Stimulated activated naive B cell treated with anti-CD40 and anti-IgM and Interleukin-4, amounts not matched to agents 10 μg/mL and 1 μg/mL and 100 μg/mL, for 72 hours (primary cell): ENCODE results near the gene BMPR1B.

Experiments
- ATAC-seq, 2 donors: fragments of 150-1000 bp; cut with Tn5 transposase; replicated peaks; 2 replicates each; pipeline ENCODE4 v1.10.0; 2021; ENCODE audit warnings: moderate library complexity in 1 of 2
- DNase-seq: peaks from one replicate; pipeline ENCODE4 v3.0.0; 2021
- H3K27ac Mint-ChIP-seq: one replicate; pipeline ENCODE4 v1.8.0; 2022; ENCODE audit warnings: mild to moderate bottlenecking, mixed read lengths
- H3K27me3 Mint-ChIP-seq, 2 donors: one replicate each; pipeline ENCODE4 v1.8.0; 2022; ENCODE audit warnings: mixed read lengths in 2 of 2
- H3K36me3 Mint-ChIP-seq, 2 donors: one replicate each; pipeline ENCODE4 v1.8.0; 2022; ENCODE audit warnings: mixed read lengths in 2 of 2, mild to moderate bottlenecking in 1 of 2
- H3K4me1 Mint-ChIP-seq, 2 donors: one replicate each; pipeline ENCODE4 v1.8.0; 2022; ENCODE audit warnings: mixed read lengths in 2 of 2, mild to moderate bottlenecking in 1 of 2
- H3K4me3 Mint-ChIP-seq, 2 donors: one replicate each; pipeline ENCODE4 v1.8.0; 2022; ENCODE audit warnings: mild to moderate bottlenecking in 2 of 2, mixed read lengths in 2 of 2, moderate library complexity in 1 of 2
- H3K9me3 Mint-ChIP-seq, 2 donors: one replicate each; pipeline ENCODE4 v1.8.0; 2022; ENCODE audit warnings: mixed read lengths in 2 of 2, mild to moderate bottlenecking in 1 of 2

BMPR1B gene

GRCh38 chr4:95183656-95184408 lies 426.1 kb downstream of the BMPR1B start:
- no peak overlapping the region for H3K27ac Mint-ChIP-seq
- H3K9me3 Mint-ChIP-seq = no peaks in the 10 kb centered on the region
- peaks cover 4 to 7% of the 10 kb centered on the region in 2 donors for H3K27me3 Mint-ChIP-seq
- H3K4me3 Mint-ChIP-seq = no peak overlapping the region
- no peak for ATAC-seq
- H3K36me3 Mint-ChIP-seq = no peaks in the 10 kb centered on the region
- DNase-seq = no peak
- H3K4me1 Mint-ChIP-seq = no peaks in the 10 kb centered on the region

- Mint-ChIP-seq H3K27ac (no peak overlapping the region), H3K4me3 (no peak overlapping the region), H3K9me3 (peaks cover 0 to 2% of the 10 kb centered on the region in 2 donors), H3K27me3 (peaks cover 0 to under 1% of the 10 kb centered on the region in 2 donors), H3K4me1 (no peaks in the 10 kb centered on the region), H3K36me3 (no peaks in the 10 kb centered on the region)
- ATAC-seq (no peak), DNase-seq (no peak)
These were observed 428.9 kb downstream of the BMPR1B start for GRCh38 chr4:95186666-95187065.

GRCh38 chr4:95188701-95189370 lies 431.1 kb downstream of the BMPR1B start:
- H3K27ac Mint-ChIP-seq = no peak overlapping the region
- peaks cover 0 to 3% of the 10 kb centered on the region in 2 donors for H3K27me3 Mint-ChIP-seq
- H3K4me1 Mint-ChIP-seq = no peaks in the 10 kb centered on the region
- peaks cover 6 to 7% of the 10 kb centered on the region in 2 donors for H3K9me3 Mint-ChIP-seq
- no peaks in the 10 kb centered on the region for H3K36me3 Mint-ChIP-seq
- no peak for DNase-seq
- no peak overlapping the region for H3K4me3 Mint-ChIP-seq
- ATAC-seq = no peak

- Mint-ChIP-seq H3K4me1 (no peaks in the 10 kb centered on the region), H3K4me3 (no peak overlapping the region), H3K27me3 (peaks cover 0 to 6% of the 10 kb centered on the region in 2 donors), H3K27ac (no peak overlapping the region), H3K9me3 (peaks cover 6 to 7% of the 10 kb centered on the region in 2 donors), H3K36me3 (no peaks in the 10 kb centered on the region)
- ATAC-seq (peak in 1 of 2 donors; percentile 14), DNase-seq (no peak)
These were observed 433.1 kb downstream of the BMPR1B start for GRCh38 chr4:95190751-95191436.

GRCh38 chr4:95191537-95191936 lies 433.8 kb downstream of the BMPR1B start:
- peaks cover 0 to 6% of the 10 kb centered on the region in 2 donors for H3K27me3 Mint-ChIP-seq
- no peak overlapping the region for H3K27ac Mint-ChIP-seq
- DNase-seq (no peak), ATAC-seq (no peak)
- H3K9me3 Mint-ChIP-seq = peaks cover 6 to 7% of the 10 kb centered on the region in 2 donors
- no peaks in the 10 kb centered on the region for H3K4me1 Mint-ChIP-seq
- H3K36me3 Mint-ChIP-seq = no peaks in the 10 kb centered on the region
- no peak overlapping the region for H3K4me3 Mint-ChIP-seq

- Mint-ChIP-seq H3K4me1 (no peaks in the 10 kb centered on the region), H3K27me3 (peaks cover 0 to 6% of the 10 kb centered on the region in 2 donors), H3K36me3 (no peaks in the 10 kb centered on the region), H3K9me3 (peaks cover 6 to 7% of the 10 kb centered on the region in 2 donors), H3K4me3 (no peak overlapping the region), H3K27ac (no peak overlapping the region)
- DNase-seq (no peak), ATAC-seq (no peak)
These were observed 435.9 kb downstream of the BMPR1B start for GRCh38 chr4:95193391-95194224.

GRCh38 chr4:95197353-95197752 lies 439.6 kb downstream of the BMPR1B start:
- no peak overlapping the region for H3K4me3 Mint-ChIP-seq
- H3K9me3 Mint-ChIP-seq = peaks cover 3 to 4% of the 10 kb centered on the region in 2 donors
- H3K4me1 Mint-ChIP-seq = no peaks in the 10 kb centered on the region
- ATAC-seq (no peak), DNase-seq (no peak)
- H3K36me3 Mint-ChIP-seq = no peaks in the 10 kb centered on the region
- no peak overlapping the region for H3K27ac Mint-ChIP-seq
- H3K27me3 Mint-ChIP-seq = peaks cover 0 to 6% of the 10 kb centered on the region in 2 donors

GRCh38 chr4:95198961-95199360 lies 441.2 kb downstream of the BMPR1B start:
- Mint-ChIP-seq H3K4me3 (no peak overlapping the region), H3K4me1 (no peaks in the 10 kb centered on the region), H3K36me3 (no peaks in the 10 kb centered on the region), H3K9me3 (no peaks in the 10 kb centered on the region), H3K27me3 (peaks cover 0 to 1% of the 10 kb centered on the region in 2 donors), H3K27ac (no peak overlapping the region)
- no peak for ATAC-seq
- DNase-seq = no peak

GRCh38 chr4:95204267-95204844 lies 446.6 kb downstream of the BMPR1B start:
- DNase-seq (no peak), ATAC-seq (no peak)
- Mint-ChIP-seq H3K9me3 (no peaks in the 10 kb centered on the region), H3K4me3 (no peak overlapping the region), H3K27me3 (no peaks in the 10 kb centered on the region), H3K36me3 (no peaks in the 10 kb centered on the region), H3K27ac (no peak overlapping the region), H3K4me1 (no peaks in the 10 kb centered on the region)

- no peak overlapping the region for H3K4me3 Mint-ChIP-seq
- H3K4me1 Mint-ChIP-seq = no peaks in the 10 kb centered on the region
- no peaks in the 10 kb centered on the region for H3K9me3 Mint-ChIP-seq
- no peaks in the 10 kb centered on the region for H3K36me3 Mint-ChIP-seq
- H3K27ac Mint-ChIP-seq = no peak overlapping the region
- DNase-seq (no peak), ATAC-seq (no peak)
- H3K27me3 Mint-ChIP-seq = no peaks in the 10 kb centered on the region
These were observed 447.1 kb downstream of the BMPR1B start for GRCh38 chr4:95204873-95205272.
